HEK293 (cell line): Measurements from ENCODE around the gene ELOVL5.

ENCODE experiments used
- EGR2 ChIP-seq: fragments of 450-650 bp; formaldehyde crosslinking; IDR thresholded peaks from 2 replicates; pipeline ENCODE4 v1.5.1; 2016; ENCODE audit warnings: low read depth, missing biosample characterization, missing genetic modification characterization
- GLIS2 ChIP-seq: fragments of 450-650 bp; formaldehyde crosslinking; IDR thresholded peaks from 2 replicates; pipeline ENCODE4 v1.5.1; 2016; ENCODE audit warnings: missing biosample characterization, missing genetic modification characterization
- KLF8 ChIP-seq: fragments of 450-650 bp; formaldehyde crosslinking; IDR thresholded peaks from 2 replicates; pipeline ENCODE4 v1.5.1; 2016; ENCODE audit warnings: missing biosample characterization, missing genetic modification characterization
- KLF9 ChIP-seq: fragments of 450-650 bp; formaldehyde crosslinking; IDR thresholded peaks from 2 replicates; pipeline ENCODE4 v1.5.1; 2016; ENCODE audit warnings: missing biosample characterization, missing genetic modification characterization, low read depth
- MEIS1 ChIP-seq: sonication (generic); formaldehyde crosslinking; IDR thresholded peaks from 2 replicates; pipeline ENCODE4 v1.8.1; 2022; ENCODE audit warnings: missing genetic modification reagents, mild to moderate bottlenecking, borderline replicate concordance
- PRDM2 ChIP-seq: fragments of 450-650 bp; formaldehyde crosslinking; IDR thresholded peaks from 2 replicates; pipeline ENCODE4 v1.5.1; 2016; ENCODE audit warnings: missing biosample characterization, missing genetic modification characterization, borderline replicate concordance
- SCRT1 ChIP-seq: fragments of 450-650 bp; formaldehyde crosslinking; IDR thresholded peaks from 2 replicates; pipeline ENCODE4 v1.5.1; 2016; ENCODE audit warnings: missing biosample characterization, missing genetic modification characterization, borderline replicate concordance
- WT1 ChIP-seq: fragments of 450-650 bp; formaldehyde crosslinking; IDR thresholded peaks from 2 replicates; pipeline ENCODE4 v1.5.1; 2016; ENCODE audit warnings: missing biosample characterization, missing genetic modification characterization
- ZBTB17 ChIP-seq: fragments of 450-650 bp; formaldehyde crosslinking; IDR thresholded peaks from 2 replicates; pipeline ENCODE4 v1.5.1; 2016; ENCODE audit warnings: missing biosample characterization, missing genetic modification characterization
- ZBTB20 ChIP-seq: fragments of 450-650 bp; formaldehyde crosslinking; IDR thresholded peaks from 2 replicates; pipeline ENCODE4 v1.5.1; 2016; ENCODE audit warnings: missing biosample characterization, missing genetic modification characterization
- ZBTB48 ChIP-seq: fragments of 450-650 bp; formaldehyde crosslinking; IDR thresholded peaks from 2 replicates; pipeline ENCODE4 v1.5.1; 2016; ENCODE audit warnings: missing biosample characterization, missing genetic modification characterization
- ZFHX2 ChIP-seq: fragments of 450-650 bp; formaldehyde crosslinking; conservative IDR thresholded peaks from 2 replicates; pipeline ENCODE4 v1.5.1; 2016; ENCODE audit warnings: missing biosample characterization, missing genetic modification characterization
- ZFP37 ChIP-seq: fragments of 450-650 bp; formaldehyde crosslinking; IDR thresholded peaks from 2 replicates; pipeline ENCODE4 v1.5.1; 2016; ENCODE audit warnings: missing biosample characterization, missing genetic modification characterization
- ZIC2 ChIP-seq: fragments of 450-650 bp; formaldehyde crosslinking; IDR thresholded peaks from 2 replicates; pipeline ENCODE4 v1.5.1; 2016; ENCODE audit warnings: missing biosample characterization, missing genetic modification characterization
- ZNF112 ChIP-seq: fragments of 450-650 bp; formaldehyde crosslinking; IDR thresholded peaks from 2 replicates; pipeline ENCODE4 v1.5.0; 2017; ENCODE audit warnings: missing biosample characterization, missing genetic modification characterization
- ZNF121 ChIP-seq: fragments of 450-650 bp; formaldehyde crosslinking; IDR thresholded peaks from 2 replicates; pipeline ENCODE4 v1.5.1; 2016; ENCODE audit warnings: missing biosample characterization, missing genetic modification characterization
- ZNF138 ChIP-seq: fragments of 450-650 bp; formaldehyde crosslinking; IDR thresholded peaks from 2 replicates; pipeline ENCODE4 v1.5.1; 2016; ENCODE audit warnings: missing biosample characterization, missing genetic modification characterization, borderline replicate concordance
- ZNF175 ChIP-seq: fragments of 450-650 bp; formaldehyde crosslinking; IDR thresholded peaks from 2 replicates; pipeline ENCODE4 v1.5.1; 2016; ENCODE audit warnings: missing biosample characterization, missing genetic modification characterization
- ZNF341 ChIP-seq: fragments of 450-650 bp; formaldehyde crosslinking; IDR thresholded peaks from 2 replicates; pipeline ENCODE4; 2016; ENCODE audit warnings: low read depth, missing biosample characterization, missing genetic modification characterization
- ZNF350 ChIP-seq: fragments of 450-650 bp; formaldehyde crosslinking; IDR thresholded peaks from 2 replicates; pipeline ENCODE4 v1.5.0; 2017; ENCODE audit warnings: missing biosample characterization, mild to moderate bottlenecking, missing genetic modification characterization
- ZNF366 ChIP-seq: fragments of 450-650 bp; formaldehyde crosslinking; conservative IDR thresholded peaks from 2 replicates; pipeline ENCODE4 v1.5.1; 2016; ENCODE audit warnings: missing biosample characterization, missing genetic modification characterization
- ZNF391 ChIP-seq: fragments of 450-650 bp; formaldehyde crosslinking; IDR thresholded peaks from 2 replicates; pipeline ENCODE4 v1.5.1; 2016; ENCODE audit warnings: low read depth, missing biosample characterization, missing genetic modification characterization, borderline replicate concordance
- ZNF501 ChIP-seq: fragments of 450-650 bp; formaldehyde crosslinking; IDR thresholded peaks from 2 replicates; pipeline ENCODE4 v1.5.1; 2016; ENCODE audit warnings: missing biosample characterization, missing genetic modification characterization
- ZNF521 ChIP-seq: fragments of 450-650 bp; formaldehyde crosslinking; IDR thresholded peaks from 2 replicates; pipeline ENCODE4 v1.5.1; 2017; ENCODE audit warnings: missing biosample characterization, mild to moderate bottlenecking, missing genetic modification characterization
- ZNF621 ChIP-seq: fragments of 450-650 bp; formaldehyde crosslinking; IDR thresholded peaks from 2 replicates; pipeline ENCODE4 v1.5.1; 2017; ENCODE audit warnings: missing biosample characterization, missing genetic modification characterization
- ZNF777 ChIP-seq: fragments of 450-650 bp; formaldehyde crosslinking; IDR thresholded peaks from 2 replicates; pipeline ENCODE4 v1.5.1; 2017; ENCODE audit warnings: missing biosample characterization, missing genetic modification characterization, borderline replicate concordance
- ZXDB ChIP-seq: fragments of 450-650 bp; formaldehyde crosslinking; IDR thresholded peaks from 2 replicates; pipeline ENCODE4 v1.5.1; 2016; ENCODE audit warnings: missing biosample characterization, missing genetic modification characterization
- TF ChIP-seq, protein P1 (sequence below): fragments of 450-650 bp; formaldehyde crosslinking; IDR thresholded peaks from 2 replicates; pipeline ENCODE4 v1.5.1; 2016; ENCODE audit warnings: missing biosample characterization, missing genetic modification characterization
- TF ChIP-seq, protein P2 (sequence below): fragments of 450-650 bp; formaldehyde crosslinking; IDR thresholded peaks from 2 replicates; pipeline ENCODE4 v1.5.1; 2016; ENCODE audit warnings: missing biosample characterization, missing genetic modification characterization

Gene ELOVL5

GRCh38 chr6:53347921-53348370 lies 804 bp downstream of the ELOVL5 start (continued):
- TF ChIP-seq ZNF112 (tag by site-specific recombination) (no peak), MEIS1 (no peak), ZNF621 (tag by site-specific recombination) (no peak), ZXDB (tag by site-specific recombination) (0 out of 2 replicates have a peak, but pooled peaks have one; percentile 13), ZFHX2 (peak; percentile 58), ZBTB48 (tag by site-specific recombination) (peak; percentile 82), KLF8 (tag by site-specific recombination) (0 out of 2 replicates have a peak, but pooled peaks have one; percentile 26), EGR2 (peak; percentile 59; the same call in 1 of the 2 replicates), GLIS2 (tag by site-specific recombination) (peak; percentile 81), ZNF501 (tag by site-specific recombination) (0 out of 2 replicates have a peak, but pooled peaks have one; percentile 37), ZFP37 (tag by site-specific recombination) (0 out of 2 replicates have a peak, but pooled peaks have one; percentile 44), ZNF777 (no peak), ZNF121 (no peak), ZNF138 (tag by site-specific recombination) (no peak), PRDM2 (tag by site-specific recombination) (no peak), ZNF341 (tag by site-specific recombination) (peak; percentile 86), WT1 (tag by site-specific recombination) (no peak), ZBTB20 (tag by site-specific recombination) (peak; percentile 42; the same call in 1 of the 2 replicates), ZNF391 (no peak), ZNF175 (tag by site-specific recombination) (no peak), SCRT1 (tag by site-specific recombination) (no peak), ZBTB17 (tag by site-specific recombination) (peak; percentile 43; the same call in 1 of the 2 replicates), KLF9 (tag by site-specific recombination) (peak; percentile 8; the same call in 1 of the 2 replicates), ZIC2 (tag by site-specific recombination) (peak; percentile 60), ZNF366 (tag by site-specific recombination) (no peak), ZNF521 (no peak), ZNF350 (tag by site-specific recombination) (no peak)
- TF ChIP-seq, protein P1, sequence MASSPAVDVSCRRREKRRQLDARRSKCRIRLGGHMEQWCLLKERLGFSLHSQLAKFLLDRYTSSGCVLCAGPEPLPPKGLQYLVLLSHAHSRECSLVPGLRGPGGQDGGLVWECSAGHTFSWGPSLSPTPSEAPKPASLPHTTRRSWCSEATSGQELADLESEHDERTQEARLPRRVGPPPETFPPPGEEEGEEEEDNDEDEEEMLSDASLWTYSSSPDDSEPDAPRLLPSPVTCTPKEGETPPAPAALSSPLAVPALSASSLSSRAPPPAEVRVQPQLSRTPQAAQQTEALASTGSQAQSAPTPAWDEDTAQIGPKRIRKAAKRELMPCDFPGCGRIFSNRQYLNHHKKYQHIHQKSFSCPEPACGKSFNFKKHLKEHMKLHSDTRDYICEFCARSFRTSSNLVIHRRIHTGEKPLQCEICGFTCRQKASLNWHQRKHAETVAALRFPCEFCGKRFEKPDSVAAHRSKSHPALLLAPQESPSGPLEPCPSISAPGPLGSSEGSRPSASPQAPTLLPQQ = no peak
- TF ChIP-seq, protein P2, sequence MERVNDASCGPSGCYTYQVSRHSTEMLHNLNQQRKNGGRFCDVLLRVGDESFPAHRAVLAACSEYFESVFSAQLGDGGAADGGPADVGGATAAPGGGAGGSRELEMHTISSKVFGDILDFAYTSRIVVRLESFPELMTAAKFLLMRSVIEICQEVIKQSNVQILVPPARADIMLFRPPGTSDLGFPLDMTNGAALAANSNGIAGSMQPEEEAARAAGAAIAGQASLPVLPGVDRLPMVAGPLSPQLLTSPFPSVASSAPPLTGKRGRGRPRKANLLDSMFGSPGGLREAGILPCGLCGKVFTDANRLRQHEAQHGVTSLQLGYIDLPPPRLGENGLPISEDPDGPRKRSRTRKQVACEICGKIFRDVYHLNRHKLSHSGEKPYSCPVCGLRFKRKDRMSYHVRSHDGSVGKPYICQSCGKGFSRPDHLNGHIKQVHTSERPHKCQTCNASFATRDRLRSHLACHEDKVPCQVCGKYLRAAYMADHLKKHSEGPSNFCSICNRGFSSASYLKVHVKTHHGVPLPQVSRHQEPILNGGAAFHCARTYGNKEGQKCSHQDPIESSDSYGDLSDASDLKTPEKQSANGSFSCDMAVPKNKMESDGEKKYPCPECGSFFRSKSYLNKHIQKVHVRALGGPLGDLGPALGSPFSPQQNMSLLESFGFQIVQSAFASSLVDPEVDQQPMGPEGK = peak; percentile 62
